Measurements from ENCODE around the gene CRB3. TPM values are rescaled to one million over a fixed set of nuclear protein-coding genes. Genes with fewer than 3 reads are reported as not detected.

Gene CRB3
- total and polyA plus RNA-seq, 2 of the 8 experiments (the other 6 are each of a cell fraction or from before 2014, with no cell fraction given): 21.1 to 24.6 TPM

- TF ChIP-seq ZNF274 (IDR thresholded peaks at IDR 0.05; ENCODE audit: borderline replicate concordance, extremely low read depth, low read length) (no peak), CTCF (IDR thresholded peaks at IDR 0.05; ENCODE audit: control extremely low read depth in 1 of 3, insufficient read depth in 1 of 3, low read depth in 1 of 3, low read length in 3 of 3) (peak; percentile 3 to 41 (median 31); a peak in 2 of 4 replicates), POU5F1 (IDR thresholded peaks at IDR 0.05; ENCODE audit: low read depth, low read length) (no peak), KDM1A (IDR thresholded peaks at IDR 0.05; ENCODE audit: borderline replicate concordance, low read length) (peak; percentile 50; the same call in 1 of the 2 replicates), RNF2 (IDR thresholded peaks at IDR 0.05; ENCODE audit: borderline replicate concordance, low read depth, low read length, missing control alignments, poor library complexity, severe bottlenecking) (peak; percentile 90), SIN3A (conservative IDR thresholded peaks at IDR 0.05 in 1 of 2, IDR thresholded peaks at IDR 0.05 in 1 of 2; ENCODE audit: low read depth in 1 of 2, low read length in 2 of 2) (no peak), SUZ12 (IDR thresholded peaks at IDR 0.05; ENCODE audit: low read length) (no peak)
These were observed 38.1 kb upstream of the CRB3 start (continued) for GRCh38 chr19:6425732-6426620.

Data from H1 (cell line).